ENCODE measurements around the gene KCNMB4.

- TF ChIP-seq CTCF (conservative IDR thresholded peaks at IDR 0.05) (no peak), ZFX (IDR thresholded peaks at IDR 0.05) (no peak)
These were observed 17.8 kb downstream of the KCNMB4 start for GRCh38 chr12:70383886-70384285.
